ENCODE measurements around the gene CAPN5. TPM values are rescaled to one million over a fixed set of nuclear protein-coding genes. Genes with fewer than 3 reads are reported as not detected.
A peak's percentile ranks its signal among the peaks of the same experiment; 100 is the strongest.

CAPN5 gene
- total and polyA plus RNA-seq, 2 of the 13 experiments (the other 11 are each of a cell fraction or from before 2014, with no cell fraction given), result 0.27 to 1.2 TPM

DNA sequence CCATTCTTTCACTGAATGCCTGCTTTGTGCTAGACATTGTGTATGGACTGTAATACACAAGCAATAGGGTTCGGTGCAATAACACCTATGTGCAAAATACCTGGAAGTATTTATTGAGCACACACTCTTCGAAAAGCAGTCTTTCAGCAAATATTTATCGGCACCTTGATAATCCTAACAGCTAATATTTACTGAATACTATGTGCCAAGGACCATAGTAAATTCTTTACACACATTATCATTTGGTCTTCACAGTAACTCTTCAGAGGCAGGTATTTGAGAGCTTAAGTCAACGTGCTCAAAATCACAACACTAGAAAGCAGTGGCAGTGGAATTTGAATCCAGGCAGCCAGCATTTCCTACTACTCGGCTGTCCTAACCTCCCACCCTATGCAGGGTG, 30.4 kb upstream of the CAPN5 start (continued):
- TF ChIP-seq ZEB1 (IDR thresholded peaks at IDR 0.05; ENCODE audit: insufficient replicate concordance, low read depth) (peak; percentile 60), NCOA2 (CRISPR knock-in tag; IDR thresholded peaks at IDR 0.05) (peak; percentile 69), ZNF761 (CRISPR knock-in tag; conservative IDR thresholded peaks at IDR 0.05) (no peak), ZFP36 (IDR thresholded peaks at IDR 0.05; ENCODE audit: borderline replicate concordance, low read depth, low read length, partially characterized antibody) (peak; percentile 86)
- TF ChIP-seq, protein P1, sequence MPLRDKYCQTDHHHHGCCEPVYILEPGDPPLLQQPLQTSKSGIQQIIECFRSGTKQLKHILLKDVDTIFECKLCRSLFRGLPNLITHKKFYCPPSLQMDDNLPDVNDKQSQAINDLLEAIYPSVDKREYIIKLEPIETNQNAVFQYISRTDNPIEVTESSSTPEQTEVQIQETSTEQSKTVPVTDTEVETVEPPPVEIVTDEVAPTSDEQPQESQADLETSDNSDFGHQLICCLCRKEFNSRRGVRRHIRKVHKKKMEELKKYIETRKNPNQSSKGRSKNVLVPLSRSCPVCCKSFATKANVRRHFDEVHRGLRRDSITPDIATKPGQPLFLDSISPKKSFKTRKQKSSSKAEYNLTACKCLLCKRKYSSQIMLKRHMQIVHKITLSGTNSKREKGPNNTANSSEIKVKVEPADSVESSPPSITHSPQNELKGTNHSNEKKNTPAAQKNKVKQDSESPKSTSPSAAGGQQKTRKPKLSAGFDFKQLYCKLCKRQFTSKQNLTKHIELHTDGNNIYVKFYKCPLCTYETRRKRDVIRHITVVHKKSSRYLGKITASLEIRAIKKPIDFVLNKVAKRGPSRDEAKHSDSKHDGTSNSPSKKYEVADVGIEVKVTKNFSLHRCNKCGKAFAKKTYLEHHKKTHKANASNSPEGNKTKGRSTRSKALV (CRISPR knock-in tag; IDR thresholded peaks at IDR 0.05), result no peak

DNA sequence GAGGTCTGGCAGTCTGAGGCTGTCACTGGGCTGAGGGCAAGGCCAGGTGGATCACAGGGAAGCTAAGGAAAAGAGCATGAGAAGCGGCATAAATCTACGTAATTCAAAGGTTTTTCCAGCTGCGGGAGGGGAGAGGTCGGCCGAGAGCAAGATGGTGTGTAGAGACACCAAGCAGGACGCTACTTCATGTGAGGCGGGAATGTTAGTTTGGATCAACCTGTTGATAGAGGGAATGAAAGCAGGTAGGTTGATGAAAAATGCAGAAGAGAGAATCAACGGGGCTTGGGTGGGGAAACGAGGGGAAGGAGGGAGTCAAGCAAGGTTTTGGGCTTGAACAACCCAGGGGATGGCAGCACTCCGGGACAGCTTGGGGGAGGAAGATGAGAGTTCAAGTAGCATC, 29.7 kb upstream of the CAPN5 start:
- TF ChIP-seq, protein P2, sequence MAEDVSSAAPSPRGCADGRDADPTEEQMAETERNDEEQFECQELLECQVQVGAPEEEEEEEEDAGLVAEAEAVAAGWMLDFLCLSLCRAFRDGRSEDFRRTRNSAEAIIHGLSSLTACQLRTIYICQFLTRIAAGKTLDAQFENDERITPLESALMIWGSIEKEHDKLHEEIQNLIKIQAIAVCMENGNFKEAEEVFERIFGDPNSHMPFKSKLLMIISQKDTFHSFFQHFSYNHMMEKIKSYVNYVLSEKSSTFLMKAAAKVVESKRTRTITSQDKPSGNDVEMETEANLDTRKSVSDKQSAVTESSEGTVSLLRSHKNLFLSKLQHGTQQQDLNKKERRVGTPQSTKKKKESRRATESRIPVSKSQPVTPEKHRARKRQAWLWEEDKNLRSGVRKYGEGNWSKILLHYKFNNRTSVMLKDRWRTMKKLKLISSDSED (CRISPR knock-in tag; IDR thresholded peaks at IDR 0.05), result no peak
- TF ChIP-seq, protein P3, sequence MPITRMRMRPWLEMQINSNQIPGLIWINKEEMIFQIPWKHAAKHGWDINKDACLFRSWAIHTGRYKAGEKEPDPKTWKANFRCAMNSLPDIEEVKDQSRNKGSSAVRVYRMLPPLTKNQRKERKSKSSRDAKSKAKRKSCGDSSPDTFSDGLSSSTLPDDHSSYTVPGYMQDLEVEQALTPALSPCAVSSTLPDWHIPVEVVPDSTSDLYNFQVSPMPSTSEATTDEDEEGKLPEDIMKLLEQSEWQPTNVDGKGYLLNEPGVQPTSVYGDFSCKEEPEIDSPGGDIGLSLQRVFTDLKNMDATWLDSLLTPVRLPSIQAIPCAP (CRISPR knock-in tag; IDR thresholded peaks at IDR 0.05; ENCODE audit: low read depth), result no peak
- TF ChIP-seq POGZ (CRISPR knock-in tag; IDR thresholded peaks at IDR 0.05) (no peak), ZNF879 (CRISPR knock-in tag; IDR thresholded peaks at IDR 0.05) (no peak), ADNP (CRISPR knock-in tag; IDR thresholded peaks at IDR 0.05) (no peak), MEIS2 (CRISPR knock-in tag; IDR thresholded peaks at IDR 0.05) (no peak), SMAD3 (CRISPR knock-in tag; IDR thresholded peaks at IDR 0.05) (no peak), ZFP41 (CRISPR knock-in tag; IDR thresholded peaks at IDR 0.05; ENCODE audit: borderline replicate concordance) (no peak), MAZ (IDR thresholded peaks at IDR 0.05; ENCODE audit: borderline replicate concordance, low read depth, low read length) (no peak), MAZ (CRISPR knock-in tag; IDR thresholded peaks at IDR 0.05; ENCODE audit: low read depth) (no peak)
- TF ChIP-seq, protein P4, sequence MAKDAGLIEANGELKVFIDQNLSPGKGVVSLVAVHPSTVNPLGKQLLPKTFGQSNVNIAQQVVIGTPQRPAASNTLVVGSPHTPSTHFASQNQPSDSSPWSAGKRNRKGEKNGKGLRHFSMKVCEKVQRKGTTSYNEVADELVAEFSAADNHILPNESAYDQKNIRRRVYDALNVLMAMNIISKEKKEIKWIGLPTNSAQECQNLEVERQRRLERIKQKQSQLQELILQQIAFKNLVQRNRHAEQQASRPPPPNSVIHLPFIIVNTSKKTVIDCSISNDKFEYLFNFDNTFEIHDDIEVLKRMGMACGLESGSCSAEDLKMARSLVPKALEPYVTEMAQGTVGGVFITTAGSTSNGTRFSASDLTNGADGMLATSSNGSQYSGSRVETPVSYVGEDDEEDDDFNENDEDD (CRISPR knock-in tag; IDR thresholded peaks at IDR 0.05; ENCODE audit: borderline replicate concordance), result no peak
- no peaks in the 10 kb centered on the region for H3K9me3 ChIP-seq (ENCODE audit: low read length)
- POLR2A ChIA-PET, result no interaction called here
- peaks cover 19% of the 10 kb centered on the region for H3K4me1 ChIP-seq (ENCODE audit: insufficient read depth, low read length)
- no peak overlapping the region for H3K4me3 ChIP-seq (replicated peaks in 1 of 3; ENCODE audit: insufficient read depth in 1 of 3, low read depth in 2 of 3, low read length in 3 of 3)
- H3K27ac ChIP-seq (ENCODE audit: extremely low read length, insufficient read depth, low read length), result no peak overlapping the region
- H3K4me2 ChIP-seq (ENCODE audit: low read depth, low read length), result no peak overlapping the region
- peaks cover 8 to 60% of the 10 kb centered on the region in 2 experiments for H3K27me3 ChIP-seq (ENCODE audit: control insufficient read depth in 1 of 2, insufficient read depth in 2 of 2, low read length in 2 of 2)
- H3K36me3 ChIP-seq (replicated peaks in 1 of 2; ENCODE audit: control insufficient read depth in 1 of 2, insufficient read depth in 2 of 2, low read length in 2 of 2), result no peaks in the 10 kb centered on the region
- no peaks in the 10 kb centered on the region for H3K79me2 ChIP-seq (ENCODE audit: insufficient read depth, low read length)
- H4K20me1 ChIP-seq (ENCODE audit: insufficient read depth, low read length), result no peaks in the 10 kb centered on the region
- DNase-seq (ENCODE audit: low spot score) (no peak), FAIRE-seq (no peak), ATAC-seq (no peak)
- CTCF ChIA-PET (ENCODE audit: low intra/inter-chr PET ratio, low total read pairs), result no interaction called here
- 50% methylated on average over 10 of the region's 10 CpGs for WGBS (ENCODE audit: low lambda C conversion rate)
- in situ Hi-C loops (cut with HindIII; ENCODE audit: extremely low pct_ligation_motif_present, low pct_unique_long_range_greater_than_20kb), result loop anchor here (25.0 kb wide), 1 partner anchor 125 kb away; no protein-coding TSS in a partner anchor
- intact Hi-C loops (cut with micrococcal nuclease; ENCODE audit: unreplicated experiment), result no loop called here
- no peak overlapping the region for H3K9ac ChIP-seq (ENCODE audit: insufficient read depth, low read depth, low read length)
- no peak overlapping the region for H2AFZ ChIP-seq (ENCODE audit: low read length)
- BruUV-seq (replicated peaks), result no TSS peak

Measured in HepG2 (cell line).